ENCODE data around the gene CA7.

GRCh38 chr16:66840883-66841282, 3.3 kb upstream of the CA7 start:
- TF ChIP-seq POLR2AphosphoS5 (IDR thresholded peaks at IDR 0.05) (no peak), EP300 (IDR thresholded peaks at IDR 0.05) (no peak), POLR2A (IDR thresholded peaks at IDR 0.05) (no peak)
- TF ChIP-seq, protein P1, sequence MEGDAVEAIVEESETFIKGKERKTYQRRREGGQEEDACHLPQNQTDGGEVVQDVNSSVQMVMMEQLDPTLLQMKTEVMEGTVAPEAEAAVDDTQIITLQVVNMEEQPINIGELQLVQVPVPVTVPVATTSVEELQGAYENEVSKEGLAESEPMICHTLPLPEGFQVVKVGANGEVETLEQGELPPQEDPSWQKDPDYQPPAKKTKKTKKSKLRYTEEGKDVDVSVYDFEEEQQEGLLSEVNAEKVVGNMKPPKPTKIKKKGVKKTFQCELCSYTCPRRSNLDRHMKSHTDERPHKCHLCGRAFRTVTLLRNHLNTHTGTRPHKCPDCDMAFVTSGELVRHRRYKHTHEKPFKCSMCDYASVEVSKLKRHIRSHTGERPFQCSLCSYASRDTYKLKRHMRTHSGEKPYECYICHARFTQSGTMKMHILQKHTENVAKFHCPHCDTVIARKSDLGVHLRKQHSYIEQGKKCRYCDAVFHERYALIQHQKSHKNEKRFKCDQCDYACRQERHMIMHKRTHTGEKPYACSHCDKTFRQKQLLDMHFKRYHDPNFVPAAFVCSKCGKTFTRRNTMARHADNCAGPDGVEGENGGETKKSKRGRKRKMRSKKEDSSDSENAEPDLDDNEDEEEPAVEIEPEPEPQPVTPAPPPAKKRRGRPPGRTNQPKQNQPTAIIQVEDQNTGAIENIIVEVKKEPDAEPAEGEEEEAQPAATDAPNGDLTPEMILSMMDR (IDR thresholded peaks at IDR 0.05) = no peak
